ENCODE data around the gene DUOXA1. TPM values are rescaled to one million over a fixed set of nuclear protein-coding genes. Genes with fewer than 3 reads are reported as not detected.

The DUOXA1 gene
- total RNA-seq, 1 donor from 2014 or later = 6.6 TPM

DNA sequence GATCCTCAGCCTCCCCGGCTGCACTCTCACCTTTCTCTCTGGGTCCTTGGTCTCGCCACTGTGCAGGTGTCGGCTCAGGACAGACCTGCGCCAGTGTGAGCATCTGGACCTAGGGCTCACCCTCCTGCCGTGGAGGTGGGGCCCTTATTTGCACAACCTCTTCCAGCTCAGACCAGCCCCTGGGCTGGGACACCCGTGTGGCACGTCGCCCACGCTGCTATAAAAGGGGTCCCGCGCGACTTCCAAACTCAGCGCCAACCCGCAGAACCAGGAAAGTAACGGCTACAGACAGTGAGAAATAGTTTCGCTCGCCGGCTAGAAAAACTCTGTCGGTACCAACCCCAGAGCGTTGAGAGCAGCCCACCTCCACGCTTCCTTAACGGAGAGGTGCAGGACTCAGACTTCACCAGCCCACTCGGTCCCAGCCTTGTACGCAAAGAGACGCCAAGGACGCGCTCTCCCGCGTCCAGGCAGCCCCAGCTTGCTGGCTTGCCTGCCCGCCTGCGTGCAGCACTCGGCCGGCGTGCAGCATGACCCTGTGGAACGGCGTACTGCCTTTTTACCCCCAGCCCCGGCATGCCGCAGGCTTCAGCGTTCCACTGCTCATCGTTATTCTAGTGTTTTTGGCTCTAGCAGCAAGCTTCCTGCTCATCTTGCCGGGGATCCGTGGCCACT lies 15.5 kb downstream of the DUOXA1 start, which contains the start of the genes DUOX2 and DUOXA2:
Gene DUOX2 (minus strand): TSS at position 97 of the 675 bp plus-strand sequence. CDS start 761 bp downstream, outside the sequence.
Gene DUOXA2 (plus strand): TSS at position 251 of the 675 bp plus-strand sequence. CDS start 280 bp downstream, at position 531.
- H3K27me3 Mint-ChIP-seq (ENCODE audit: low read depth) = peaks cover 82% of the 10 kb centered on the region
- DNase-seq (ENCODE audit: low spot score in 2 of 2, unreplicated experiment in 2 of 2) = no peak
- no peak for TF ChIP-seq CTCF (IDR thresholded peaks at IDR 0.05; ENCODE audit: unreplicated experiment)
- no peaks in the 10 kb centered on the region for H3K36me3 Mint-ChIP-seq
- H3K9me3 Mint-ChIP-seq = no peaks in the 10 kb centered on the region
- H3K4me3 Mint-ChIP-seq = peak within 1 kb of the TSS; percentile 36
- no peak within 1 kb of the TSS for H3K27ac Mint-ChIP-seq
- peaks cover 15% of the 10 kb centered on the region for H3K4me1 Mint-ChIP-seq

DNA sequence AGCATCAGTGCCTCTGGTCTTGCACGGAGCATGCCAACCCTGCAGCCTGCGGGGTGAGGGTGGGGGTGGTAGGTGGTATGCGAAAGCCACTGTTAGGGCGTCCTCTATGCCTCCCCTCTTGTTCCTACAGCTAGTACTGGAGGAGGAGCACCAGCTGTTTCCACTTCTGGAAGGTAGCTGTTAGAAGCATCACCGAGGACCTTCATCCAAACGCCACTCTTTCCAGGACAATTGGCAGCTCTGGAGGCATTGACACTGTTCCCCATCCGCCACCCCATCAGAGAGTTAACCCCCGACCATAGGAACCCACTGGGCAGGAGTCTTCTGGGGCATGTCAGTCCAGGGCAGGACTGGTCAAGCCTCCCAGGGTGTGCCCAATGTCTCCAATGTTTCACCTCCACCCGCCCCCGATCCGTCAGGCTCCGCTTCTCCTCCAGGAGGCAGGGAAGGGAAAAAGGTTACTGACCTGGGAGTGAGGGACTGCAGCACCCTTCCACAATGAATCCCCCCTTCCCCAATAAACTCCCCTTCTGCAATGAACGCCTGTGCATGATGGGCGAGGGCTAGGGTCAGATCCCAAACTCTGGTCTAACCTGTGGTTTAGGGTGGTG lies 16.2 kb downstream of the DUOXA1 start:
- DNase-seq (ENCODE audit: low spot score in 2 of 2, unreplicated experiment in 2 of 2) = no peak
- Mint-ChIP-seq H3K27me3 (ENCODE audit: low read depth) (peaks cover 89% of the 10 kb centered on the region), H3K27ac (no peak overlapping the region), H3K36me3 (no peaks in the 10 kb centered on the region), H3K4me3 (peak overlapping the region; percentile 36), H3K9me3 (no peaks in the 10 kb centered on the region), H3K4me1 (peaks cover 15% of the 10 kb centered on the region)
- no peak for TF ChIP-seq CTCF (IDR thresholded peaks at IDR 0.05; ENCODE audit: unreplicated experiment)

DNA sequence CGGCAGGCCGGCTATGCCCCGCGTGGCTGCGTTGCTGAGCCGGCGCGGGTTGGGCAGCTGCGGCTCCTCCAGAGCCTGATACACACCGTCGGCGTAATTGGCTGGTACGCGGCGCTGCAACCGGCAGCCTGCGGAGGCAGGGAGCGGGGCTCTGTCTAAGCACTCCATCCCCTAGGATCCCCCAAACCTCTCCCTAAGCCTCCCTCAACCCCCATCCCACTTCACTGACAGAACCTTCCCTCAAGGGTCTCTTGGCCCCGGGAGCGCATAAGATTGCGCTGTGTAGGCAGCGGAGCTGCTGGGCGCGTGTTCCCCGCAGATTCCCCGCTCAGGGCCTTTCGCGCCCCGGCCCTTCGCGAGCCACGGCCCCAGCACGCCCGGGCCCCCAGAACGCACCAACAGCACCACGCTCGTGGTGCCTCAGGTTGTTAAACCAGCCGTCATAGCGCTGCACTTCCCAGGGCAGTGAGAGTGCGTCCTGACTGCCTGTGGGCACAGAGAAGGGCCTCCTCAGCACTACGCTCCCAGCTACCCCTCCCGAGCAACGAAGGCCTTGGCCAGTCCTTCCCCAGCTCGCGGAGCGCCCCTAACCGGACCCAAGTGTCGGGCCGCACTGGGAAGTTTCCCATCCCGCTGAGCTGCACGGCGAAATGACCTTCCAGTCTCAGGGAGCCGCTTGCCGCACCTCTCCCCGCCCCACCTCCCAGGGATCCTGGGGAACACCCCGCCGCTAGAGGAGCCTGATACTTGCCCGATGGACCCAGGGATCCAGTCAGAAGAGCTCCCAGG lies 16.9 kb downstream of the DUOXA1 start:
- Mint-ChIP-seq H3K4me1 (peaks cover 14% of the 10 kb centered on the region), H3K27ac (no peak overlapping the region), H3K36me3 (no peaks in the 10 kb centered on the region), H3K27me3 (ENCODE audit: low read depth) (peaks cover 86% of the 10 kb centered on the region), H3K4me3 (peak overlapping the region; percentile 36), H3K9me3 (no peaks in the 10 kb centered on the region)
- DNase-seq (ENCODE audit: low spot score in 2 of 2, unreplicated experiment in 2 of 2) = no peak
- TF ChIP-seq CTCF (IDR thresholded peaks at IDR 0.05; ENCODE audit: unreplicated experiment) = no peak

- Mint-ChIP-seq H3K9me3 (no peaks in the 10 kb centered on the region), H3K27ac (no peak overlapping the region), H3K27me3 (ENCODE audit: low read depth) (peaks cover 82% of the 10 kb centered on the region), H3K4me3 (peak overlapping the region; percentile 36), H3K36me3 (no peaks in the 10 kb centered on the region), H3K4me1 (peaks cover 14% of the 10 kb centered on the region)
- TF ChIP-seq CTCF (IDR thresholded peaks at IDR 0.05; ENCODE audit: unreplicated experiment) = no peak
- no peak for DNase-seq (ENCODE audit: low spot score in 2 of 2, unreplicated experiment in 2 of 2)
These were observed 17.5 kb downstream of the DUOXA1 start for GRCh38 chr15:45112143-45112590.

DNA sequence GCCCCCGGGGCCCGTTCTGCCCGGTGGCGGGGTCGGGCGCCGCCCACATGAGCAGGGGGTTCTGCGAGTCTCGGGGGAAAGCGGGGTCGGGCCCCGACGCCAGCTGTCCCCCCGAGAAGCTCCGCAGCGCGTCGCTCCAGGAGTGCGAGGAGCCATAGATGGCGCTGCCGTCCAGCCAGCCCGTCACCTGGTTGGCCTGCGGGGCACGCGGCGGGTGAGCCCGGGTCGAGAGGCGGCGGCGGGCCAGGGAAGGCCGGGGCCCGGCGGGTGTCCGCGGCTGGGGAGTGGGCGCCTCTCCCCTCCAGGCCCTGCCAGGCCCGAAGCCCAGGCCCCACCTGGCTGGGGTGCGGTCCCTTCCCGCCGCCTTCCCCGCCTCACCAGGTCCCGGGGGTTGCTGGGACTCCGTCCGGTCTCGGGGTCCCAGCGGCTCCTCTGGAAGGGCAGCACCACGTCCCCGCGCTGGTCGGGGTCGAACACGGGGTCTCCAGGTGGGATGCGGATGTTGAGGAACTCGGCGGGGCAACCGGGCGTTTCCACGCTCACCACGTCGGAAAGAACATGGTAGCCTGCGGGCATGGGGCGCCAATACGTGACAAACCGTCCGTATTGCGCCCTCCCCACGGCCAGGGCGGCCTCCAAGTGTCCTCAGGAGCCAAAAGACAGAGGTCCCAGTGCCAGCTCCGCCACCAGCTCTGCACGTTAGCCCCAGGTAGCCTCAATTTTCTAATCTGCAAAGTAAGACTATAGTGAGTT lies 18.1 kb downstream of the DUOXA1 start:
- Mint-ChIP-seq H3K27ac (no peak overlapping the region), H3K4me3 (peak overlapping the region; percentile 36), H3K4me1 (peaks cover 14% of the 10 kb centered on the region), H3K36me3 (no peaks in the 10 kb centered on the region), H3K27me3 (ENCODE audit: low read depth) (peaks cover 83% of the 10 kb centered on the region), H3K9me3 (no peaks in the 10 kb centered on the region)
- DNase-seq (ENCODE audit: low spot score in 2 of 2, unreplicated experiment in 2 of 2) = no peak
- TF ChIP-seq CTCF (IDR thresholded peaks at IDR 0.05; ENCODE audit: unreplicated experiment) = no peak

Measured in mesothelial cell of epicardium (in vitro differentiated cells).